ENCODE measurements around the gene ASAH2. TPM values are rescaled to one million over a fixed set of nuclear protein-coding genes. Genes with fewer than 3 reads are reported as not detected.

ASAH2 gene
- total RNA-seq (1 to 10 TPM in 5 of 9 donors, under 1 TPM in 4; 0.25 to 2.9 (median 1.5) TPM), polyA plus RNA-seq (under 1 TPM; 0.34 to 0.89 TPM)
- long read RNA-seq, donor 1 = 0 reads
- long read RNA-seq, donor 2 = 0 reads
- long read RNA-seq, donor 3 = 0 reads

GRCh38 chr10:50251394-50251793, at the start of gene ASAH2:
Gene ASAH2 (minus strand): TSS chr10:50251516. CDS start chr10:50248610, 2,906 bp downstream.
- WGBS, 4 donors = 26 to 36% (median 31%) methylated on average over 1 of the region's 1 CpG
- H3K27ac ChIP-seq = no peak within 1 kb of the TSS
- TF ChIP-seq CTCF (IDR thresholded peaks at IDR 0.05) = no peak
- TF ChIP-seq POLR2A (IDR thresholded peaks at IDR 0.05) = no peak
- no peaks in the 10 kb centered on the region for H3K9me3 ChIP-seq
- intact Hi-C loops (cut with DNase I) = no loop called here
- no peaks in the 10 kb centered on the region for H3K4me1 ChIP-seq
- no peak within 1 kb of the TSS for H3K4me3 ChIP-seq
- H3K27me3 ChIP-seq = peaks cover 0 to 3% (median 0%) of the 10 kb centered on the region in 9 donors
- no peaks in the 10 kb centered on the region for H3K36me3 ChIP-seq
- ATAC-seq = no peak
- no peak for DNase-seq

- intact Hi-C loops (cut with DNase I) = loop anchor here in 4 of 10 donors (10.0 kb wide), 2 partner anchors 125 to 325 kb away; partner anchors contain the start of gene SGMS1 (in 2 of the 4)
- H3K4me3 ChIP-seq = no peak overlapping the region
- DNase-seq (no peak), ATAC-seq (no peak)
- no peaks in the 10 kb centered on the region for H3K4me1 ChIP-seq
- H3K27me3 ChIP-seq = no peaks in the 10 kb centered on the region
- 86 to 94% (median 88%) methylated on average over 1 of the region's 1 CpG for WGBS, 4 donors
- no peaks in the 10 kb centered on the region for H3K36me3 ChIP-seq
- peaks cover 0 to 17% (median 0%) of the 10 kb centered on the region in 12 donors for H3K9me3 ChIP-seq
- TF ChIP-seq CTCF (IDR thresholded peaks at IDR 0.05) (no peak), POLR2A (IDR thresholded peaks at IDR 0.05) (no peak)
- H3K27ac ChIP-seq = no peak overlapping the region
Measured at GRCh38 chr10:50299948-50300669, 48.8 kb upstream of the ASAH2 start.

- H3K4me1 ChIP-seq = no peaks in the 10 kb centered on the region
- DNase-seq (no peak), ATAC-seq (no peak)
- WGBS, 4 donors = 47 to 100% (median 98%) methylated on average over 1 of the region's 1 CpG
- no peak overlapping the region for H3K27ac ChIP-seq
- no peaks in the 10 kb centered on the region for H3K36me3 ChIP-seq
- H3K9me3 ChIP-seq = peaks cover 0 to 16% (median 0%) of the 10 kb centered on the region in 12 donors
- H3K4me3 ChIP-seq = no peak overlapping the region
- no peaks in the 10 kb centered on the region for H3K27me3 ChIP-seq
- intact Hi-C loops (cut with DNase I) = loop anchor here in 4 of 10 donors (10.0 kb wide), 2 partner anchors 129 to 329 kb away; partner anchors contain the start of gene SGMS1 (in 2 of the 4)
- TF ChIP-seq CTCF (IDR thresholded peaks at IDR 0.05) (no peak), POLR2A (IDR thresholded peaks at IDR 0.05) (no peak)
Measured at GRCh38 chr10:50295367-50295766, 44.1 kb upstream of the ASAH2 start.

- no peak overlapping the region for H3K27ac ChIP-seq
- no peak for ATAC-seq
- no peak overlapping the region for H3K4me3 ChIP-seq
- no peaks in the 10 kb centered on the region for H3K27me3 ChIP-seq
- intact Hi-C loops (cut with DNase I) = loop anchor here in 7 of 10 donors (5.0 to 10.0 kb wide), 5 partner anchors 128 to 358 kb away; partner anchors contain the start of gene SGMS1 (in 2 of the 7)
- no peaks in the 10 kb centered on the region for H3K36me3 ChIP-seq
- no peak for TF ChIP-seq POLR2A (IDR thresholded peaks at IDR 0.05)
- TF ChIP-seq CTCF (IDR thresholded peaks at IDR 0.05) = no peak
- no peaks in the 10 kb centered on the region for H3K4me1 ChIP-seq
- no peak for DNase-seq
- peaks cover 0 to 8% (median 0%) of the 10 kb centered on the region in 12 donors for H3K9me3 ChIP-seq
- WGBS, 4 donors = 95 to 100% (median 100%) methylated on average over 1 of the region's 1 CpG
Measured at GRCh38 chr10:50294582-50294981, 43.3 kb upstream of the ASAH2 start.

Measured in heart left ventricle (tissue), 16 donors.